Uterus (tissue), 2 donors: ENCODE results near the gene HPCAL4.

Experiments used
- CTCF ChIP-seq, 4 experiments: fragments of 200-600 bp in 2 of 4; fragments of 450-650 bp in 2 of 4; sonication (generic) in 2 of 4; IDR thresholded peaks; one replicate each; pipeline ENCODE4 v1.5.1; 2016 to 2019; ENCODE audit warnings: antibody characterized with exemption in 4 of 4, mild to moderate bottlenecking in 2 of 4, moderate library complexity in 1 of 4
- POLR2A ChIP-seq, 2 donors: fragments of 450-650 bp; IDR thresholded peaks; one replicate each; pipeline ENCODE4 v1.6.1; 2016; ENCODE audit warnings: antibody characterized with exemption in 2 of 2, mild to moderate bottlenecking in 1 of 2, moderate library complexity in 1 of 2

GRCh38 chr1:39656391-39656790 is 34.8 kb downstream of the HPCAL4 start:
- TF ChIP-seq CTCF (IDR thresholded peaks at IDR 0.05), result no peak
- TF ChIP-seq POLR2A (IDR thresholded peaks at IDR 0.05), result no peak
